ENCODE data around the gene OLFML2A. TPM values are rescaled to one million over a fixed set of nuclear protein-coding genes. Genes with fewer than 3 reads are reported as not detected.
"Not testable (repeated sequence)": the region's sequence is repeated elsewhere in the genome, so short reads cannot be mapped to it uniquely, and the experiment has no call there.

Gene OLFML2A
- total RNA-seq, 2 experiments from 2014 or later: 4.4 to 6.7 TPM

DNA sequence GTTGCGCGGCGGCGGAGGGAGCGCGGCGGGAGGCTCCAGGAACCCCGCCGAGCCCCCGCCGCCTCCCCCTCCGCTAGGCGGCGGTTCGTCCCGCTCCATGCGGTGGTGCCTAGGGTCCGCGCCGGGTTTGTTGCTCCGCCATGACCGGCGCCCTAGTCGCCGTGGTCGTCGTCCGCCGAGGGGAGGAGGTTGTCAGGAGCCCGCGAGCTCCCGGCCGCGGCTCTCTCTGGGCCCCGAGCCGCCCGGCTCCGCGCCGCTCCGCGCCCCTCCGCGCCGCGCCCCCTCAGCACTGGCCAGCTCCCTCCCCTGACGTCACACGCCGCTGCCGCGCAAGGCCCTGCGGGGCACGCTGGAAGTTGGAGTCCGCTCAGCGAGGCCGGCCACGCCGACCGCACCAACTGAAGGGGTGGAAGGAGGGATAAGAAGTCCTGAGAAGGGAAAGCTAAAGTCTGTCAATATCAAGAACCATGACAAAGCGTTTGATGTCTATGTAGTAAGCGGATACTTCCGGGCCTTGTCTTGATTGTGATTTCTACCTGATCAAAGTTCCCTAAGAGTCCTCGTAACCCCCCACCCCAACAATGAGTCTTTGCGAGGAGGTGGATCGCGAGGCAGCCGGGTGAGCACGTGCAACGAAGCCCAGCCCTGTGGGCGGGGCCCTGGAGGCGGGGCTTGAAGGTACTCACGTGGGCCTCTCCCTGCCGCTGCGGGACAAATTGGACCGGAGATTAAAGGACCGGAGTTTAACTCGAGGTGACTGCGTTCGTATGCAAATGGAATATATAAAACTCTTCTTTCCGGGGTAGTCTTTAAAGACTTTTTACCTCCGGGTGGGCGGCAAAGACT lies 5.7 kb upstream of the OLFML2A start, which contains the start of gene NR6A1:
NR6A1 (minus strand) TSS at position 291 of the 846 bp plus-strand sequence.
- no peaks in the 10 kb centered on the region for H3K9me2 ChIP-seq (ENCODE audit: insufficient read depth, low read length)
- intact Hi-C loops (cut with micrococcal nuclease; ENCODE audit: unreplicated experiment): loop anchor here (1.0 to 10.0 kb wide), 6 partner anchors 90 to 994 kb away; partner anchors contain the start of genes GOLGA1, RPL35 and SCAI
- peak; percentile 98 for DNase-seq (ENCODE audit: low spot score)
- ChIA-PET CTCF (ENCODE audit: unreplicated experiment) (interaction anchor here (0.6 to 1.1 kb wide), 4 partner anchors 8 to 512 kb away, joined by 3 read pairs; partner anchors contain the start of gene WDR38), POLR2A (interaction anchor here (1.0 to 1.1 kb wide), 3 partner anchors 38 to 111 kb away, joined by 3 to 4 read pairs (median 3); no protein-coding TSS in a partner anchor)
- H3K36me3 ChIP-seq (ENCODE audit: insufficient read depth, low read length): no peaks in the 10 kb centered on the region
- no TSS peak for BruUV-seq (replicated peaks)
- peak within 1 kb of the TSS; percentile 96 for H3K4me2 ChIP-seq (ENCODE audit: low read length)
- H2AFZ ChIP-seq (ENCODE audit: low read length): peak within 1 kb of the TSS; percentile 63
- H3K27ac ChIP-seq (ENCODE audit: low read depth, low read length, poor library complexity, severe bottlenecking): peak within 1 kb of the TSS; percentile 60
- TF ChIP-seq EZH2phosphoT487 (IDR thresholded peaks at IDR 0.05; ENCODE audit: borderline replicate concordance, low read depth, low read length): no peak
- TF ChIP-seq, protein P1, sequence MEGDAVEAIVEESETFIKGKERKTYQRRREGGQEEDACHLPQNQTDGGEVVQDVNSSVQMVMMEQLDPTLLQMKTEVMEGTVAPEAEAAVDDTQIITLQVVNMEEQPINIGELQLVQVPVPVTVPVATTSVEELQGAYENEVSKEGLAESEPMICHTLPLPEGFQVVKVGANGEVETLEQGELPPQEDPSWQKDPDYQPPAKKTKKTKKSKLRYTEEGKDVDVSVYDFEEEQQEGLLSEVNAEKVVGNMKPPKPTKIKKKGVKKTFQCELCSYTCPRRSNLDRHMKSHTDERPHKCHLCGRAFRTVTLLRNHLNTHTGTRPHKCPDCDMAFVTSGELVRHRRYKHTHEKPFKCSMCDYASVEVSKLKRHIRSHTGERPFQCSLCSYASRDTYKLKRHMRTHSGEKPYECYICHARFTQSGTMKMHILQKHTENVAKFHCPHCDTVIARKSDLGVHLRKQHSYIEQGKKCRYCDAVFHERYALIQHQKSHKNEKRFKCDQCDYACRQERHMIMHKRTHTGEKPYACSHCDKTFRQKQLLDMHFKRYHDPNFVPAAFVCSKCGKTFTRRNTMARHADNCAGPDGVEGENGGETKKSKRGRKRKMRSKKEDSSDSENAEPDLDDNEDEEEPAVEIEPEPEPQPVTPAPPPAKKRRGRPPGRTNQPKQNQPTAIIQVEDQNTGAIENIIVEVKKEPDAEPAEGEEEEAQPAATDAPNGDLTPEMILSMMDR (conservative IDR thresholded peaks at IDR 0.05; ENCODE audit: low read length): peak; percentile 53
- peaks cover 33% of the 10 kb centered on the region for H4K20me1 ChIP-seq (ENCODE audit: insufficient read depth, low read length)
- peak within 1 kb of the TSS; percentile 84 for H3K4me3 ChIP-seq (ENCODE audit: low read depth, low read length, poor library complexity, severe bottlenecking)
- peaks cover 43% of the 10 kb centered on the region for H3K4me1 ChIP-seq (ENCODE audit: insufficient read depth, low read length, poor library complexity, severe bottlenecking)
- no peaks in the 10 kb centered on the region for H3K9me3 ChIP-seq (ENCODE audit: low read length)
- H3K79me2 ChIP-seq (ENCODE audit: insufficient read depth, low read depth, low read length): peaks cover 42% of the 10 kb centered on the region

DNA sequence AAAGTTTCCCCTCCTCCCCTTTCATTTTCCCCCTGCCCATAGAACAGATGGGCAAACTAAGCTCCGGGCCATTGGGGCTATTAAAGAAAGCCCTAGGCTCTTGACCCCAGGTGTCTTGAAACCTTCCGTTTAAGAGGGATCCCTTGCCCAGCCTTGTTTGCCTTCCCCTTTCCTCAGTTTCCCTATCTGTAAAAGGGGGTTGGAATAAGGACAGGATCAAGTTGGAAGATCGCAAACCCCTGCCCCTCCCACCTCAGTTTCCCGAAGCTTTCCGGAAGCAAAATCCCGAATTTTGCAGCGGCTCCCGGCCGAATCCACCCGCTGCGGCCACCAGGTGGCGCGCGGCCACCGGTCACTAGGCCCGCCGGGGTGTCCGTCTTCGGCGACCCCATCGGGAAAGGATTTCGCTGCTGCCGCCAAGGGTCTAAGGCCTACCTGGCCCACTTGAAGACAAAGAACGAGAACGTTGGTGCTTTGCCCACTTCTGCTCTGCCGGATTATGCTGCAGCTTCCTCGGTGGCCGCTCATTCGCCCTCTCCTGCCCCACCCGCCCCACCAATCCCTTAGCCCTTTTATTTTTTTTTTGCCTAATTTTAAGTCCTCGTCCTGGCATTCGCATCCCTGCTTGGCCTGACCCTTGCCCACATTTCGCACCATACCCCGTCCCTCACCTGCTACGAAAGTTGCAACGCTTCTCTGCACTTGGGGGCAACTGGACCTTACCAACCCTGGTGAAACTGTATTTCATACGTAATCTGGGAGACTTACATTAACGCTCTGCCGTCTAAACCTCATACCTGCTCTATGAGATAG lies 4.9 kb upstream of the OLFML2A start:
- POLR2A ChIA-PET: interaction anchor here (0.6 to 1.1 kb wide), 3 partner anchors 90 to 112 kb away, joined by 3 read pairs; no protein-coding TSS in a partner anchor
- DNase-seq (ENCODE audit: low spot score): peak; percentile 68
- Histone ChIP-seq H3K4me3 (ENCODE audit: low read depth, low read length, poor library complexity, severe bottlenecking) (peak overlapping the region; percentile 84), H3K36me3 (ENCODE audit: insufficient read depth, low read length) (no peaks in the 10 kb centered on the region), H3K9me2 (ENCODE audit: insufficient read depth, low read length) (no peaks in the 10 kb centered on the region), H3K79me2 (ENCODE audit: insufficient read depth, low read depth, low read length) (peaks cover 34% of the 10 kb centered on the region), H3K4me2 (ENCODE audit: low read length) (peak overlapping the region; percentile 96), H3K4me1 (ENCODE audit: insufficient read depth, low read length, poor library complexity, severe bottlenecking) (peaks cover 40% of the 10 kb centered on the region), H3K9me3 (ENCODE audit: low read length) (no peaks in the 10 kb centered on the region), H4K20me1 (ENCODE audit: insufficient read depth, low read length) (peaks cover 26% of the 10 kb centered on the region), H2AFZ (ENCODE audit: low read length) (peak overlapping the region; percentile 63; the same call in 1 of the 2 replicates), H3K27ac (ENCODE audit: low read depth, low read length, poor library complexity, severe bottlenecking) (peak overlapping the region; percentile 31)
- CTCF ChIA-PET (ENCODE audit: unreplicated experiment): interaction anchor here (1.1 to 1.4 kb wide), 2 partner anchors 68 to 81 kb away, joined by 3 to 5 read pairs; partner anchors contain the start of gene WDR38
- TF ChIP-seq, protein P1 (conservative IDR thresholded peaks at IDR 0.05; ENCODE audit: low read length): peak; percentile 94
- no peak for TF ChIP-seq EZH2phosphoT487 (IDR thresholded peaks at IDR 0.05; ENCODE audit: borderline replicate concordance, low read depth, low read length)
- intact Hi-C loops (cut with micrococcal nuclease; ENCODE audit: unreplicated experiment): loop anchor here (1.0 to 10.0 kb wide), 6 partner anchors 89 to 993 kb away; partner anchors contain the start of genes GOLGA1, RPL35 and SCAI
- TSS peak; percentile 85 for BruUV-seq (replicated peaks)

DNA sequence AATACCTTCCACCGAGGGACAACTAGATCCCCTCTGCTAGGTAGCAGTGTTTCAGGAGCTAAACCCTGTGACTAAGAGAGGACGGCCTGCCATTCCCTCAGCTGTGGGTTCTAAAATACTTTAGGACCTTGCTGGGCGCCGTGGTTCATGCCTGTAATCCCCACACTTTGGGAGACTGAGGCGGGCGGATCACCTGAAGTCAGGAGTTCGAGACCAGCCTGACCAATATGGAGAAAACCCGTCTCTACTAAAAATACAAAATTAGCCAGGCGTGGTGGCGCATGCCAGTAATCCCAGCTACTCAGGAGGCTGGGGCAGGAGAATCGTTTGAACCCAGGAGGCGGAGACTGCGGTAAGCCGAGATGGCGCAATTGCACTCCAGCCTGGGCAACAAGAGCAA lies 4.1 kb upstream of the OLFML2A start:
- BruUV-seq (replicated peaks); H2AFZ ChIP-seq (ENCODE audit: low read length); H3K4me2 ChIP-seq (ENCODE audit: low read length); H3K36me3 ChIP-seq (ENCODE audit: insufficient read depth, low read length); H3K9me2 ChIP-seq (ENCODE audit: insufficient read depth, low read length); H3K27ac ChIP-seq (ENCODE audit: low read depth, low read length, poor library complexity, severe bottlenecking); DNase-seq (ENCODE audit: low spot score); H3K4me3 ChIP-seq (ENCODE audit: low read depth, low read length, poor library complexity, severe bottlenecking); H3K9me3 ChIP-seq (ENCODE audit: low read length): not testable (repeated sequence)
- peaks cover 20% of the 10 kb centered on the region for H4K20me1 ChIP-seq (ENCODE audit: insufficient read depth, low read length)
- CTCF ChIA-PET (ENCODE audit: unreplicated experiment): interaction anchor here (1.4 kb wide), 1 partner anchor 67 kb away, joined by 5 read pairs; no protein-coding TSS in a partner anchor
- peaks cover 32% of the 10 kb centered on the region for H3K4me1 ChIP-seq (ENCODE audit: insufficient read depth, low read length, poor library complexity, severe bottlenecking)
- intact Hi-C loops (cut with micrococcal nuclease; ENCODE audit: unreplicated experiment): loop anchor here (5.0 to 10.0 kb wide), 2 partner anchors 169 to 992 kb away; partner anchors contain the start of gene GOLGA1
- POLR2A ChIA-PET: interaction anchor here (0.6 kb wide), 1 partner anchor 90 kb away, joined by 3 read pairs; no protein-coding TSS in a partner anchor
- H3K79me2 ChIP-seq (ENCODE audit: insufficient read depth, low read depth, low read length): peaks cover 26% of the 10 kb centered on the region

Measured in OCI-LY7 (cell line).